ENCODE data around the gene ZNF146. TPM values are rescaled to one million over a fixed set of nuclear protein-coding genes. Genes with fewer than 3 reads are reported as not detected.

The ZNF146 gene
- total RNA-seq, 1 donor from 2014 or later, result 59.6 TPM

DNA sequence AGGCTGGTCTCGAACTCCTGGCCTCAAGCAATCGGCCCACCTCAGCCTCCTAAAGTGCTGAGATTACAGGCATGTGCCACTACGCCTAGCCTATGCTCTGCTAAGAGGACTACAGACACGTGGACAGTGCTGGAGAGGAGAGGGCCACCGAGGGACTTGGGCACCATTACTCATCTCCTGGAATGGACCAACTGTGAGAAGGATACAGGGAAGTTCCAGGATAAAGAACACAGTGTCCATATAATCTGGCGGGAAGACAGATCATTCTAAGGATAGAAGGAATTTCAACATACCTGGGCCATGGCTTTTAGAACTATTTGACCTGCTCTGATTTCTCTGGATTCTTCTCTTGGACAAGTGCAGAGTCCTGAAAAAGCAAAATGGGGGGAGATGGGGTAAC lies 13.2 kb upstream of the ZNF146 start:
- Mint-ChIP-seq H3K27me3 (ENCODE audit: unreplicated experiment) (peaks cover 1% of the 10 kb centered on the region), H3K4me3 (ENCODE audit: unreplicated experiment) (no peak overlapping the region), H3K4me1 (ENCODE audit: low read depth, unreplicated experiment) (no peaks in the 10 kb centered on the region), H3K9me3 (ENCODE audit: unreplicated experiment) (no peaks in the 10 kb centered on the region), H3K36me3 (ENCODE audit: unreplicated experiment) (peaks cover 4% of the 10 kb centered on the region), H3K27ac (ENCODE audit: unreplicated experiment) (no peak overlapping the region)
- DNase-seq, result no peak
- TF ChIP-seq, protein P1, sequence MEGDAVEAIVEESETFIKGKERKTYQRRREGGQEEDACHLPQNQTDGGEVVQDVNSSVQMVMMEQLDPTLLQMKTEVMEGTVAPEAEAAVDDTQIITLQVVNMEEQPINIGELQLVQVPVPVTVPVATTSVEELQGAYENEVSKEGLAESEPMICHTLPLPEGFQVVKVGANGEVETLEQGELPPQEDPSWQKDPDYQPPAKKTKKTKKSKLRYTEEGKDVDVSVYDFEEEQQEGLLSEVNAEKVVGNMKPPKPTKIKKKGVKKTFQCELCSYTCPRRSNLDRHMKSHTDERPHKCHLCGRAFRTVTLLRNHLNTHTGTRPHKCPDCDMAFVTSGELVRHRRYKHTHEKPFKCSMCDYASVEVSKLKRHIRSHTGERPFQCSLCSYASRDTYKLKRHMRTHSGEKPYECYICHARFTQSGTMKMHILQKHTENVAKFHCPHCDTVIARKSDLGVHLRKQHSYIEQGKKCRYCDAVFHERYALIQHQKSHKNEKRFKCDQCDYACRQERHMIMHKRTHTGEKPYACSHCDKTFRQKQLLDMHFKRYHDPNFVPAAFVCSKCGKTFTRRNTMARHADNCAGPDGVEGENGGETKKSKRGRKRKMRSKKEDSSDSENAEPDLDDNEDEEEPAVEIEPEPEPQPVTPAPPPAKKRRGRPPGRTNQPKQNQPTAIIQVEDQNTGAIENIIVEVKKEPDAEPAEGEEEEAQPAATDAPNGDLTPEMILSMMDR (IDR thresholded peaks at IDR 0.05; ENCODE audit: partially characterized antibody, unreplicated experiment), result no peak

DNA sequence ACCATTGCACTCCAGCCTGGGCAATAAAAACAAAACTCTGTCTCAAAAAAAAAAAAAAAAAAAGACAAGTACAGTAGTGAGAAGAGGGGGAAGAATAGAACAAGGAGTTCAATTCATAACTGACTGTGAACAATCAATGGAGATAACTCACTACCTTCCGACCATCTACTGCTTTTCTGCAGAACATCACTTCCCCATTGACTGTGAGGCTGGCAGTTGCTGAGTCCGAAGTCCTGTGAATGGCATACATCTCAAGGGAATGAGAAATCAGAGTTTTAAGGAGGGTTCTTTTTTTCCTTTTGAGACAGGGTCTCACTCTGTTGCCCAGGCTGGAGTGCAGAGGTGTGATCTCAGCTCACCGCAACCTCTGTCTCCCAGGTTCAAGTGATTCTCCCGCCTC lies 11.6 kb upstream of the ZNF146 start:
- peaks cover 1% of the 10 kb centered on the region for H3K27me3 Mint-ChIP-seq (ENCODE audit: unreplicated experiment)
- H3K4me3 Mint-ChIP-seq (ENCODE audit: unreplicated experiment), result no peak overlapping the region
- no peak for DNase-seq
- H3K4me1 Mint-ChIP-seq (ENCODE audit: low read depth, unreplicated experiment), result no peaks in the 10 kb centered on the region
- TF ChIP-seq, protein P1 (IDR thresholded peaks at IDR 0.05; ENCODE audit: partially characterized antibody, unreplicated experiment), result no peak
- H3K9me3 Mint-ChIP-seq (ENCODE audit: unreplicated experiment), result no peaks in the 10 kb centered on the region
- no peak overlapping the region for H3K27ac Mint-ChIP-seq (ENCODE audit: unreplicated experiment)
- H3K36me3 Mint-ChIP-seq (ENCODE audit: unreplicated experiment), result peaks cover 4% of the 10 kb centered on the region

DNA sequence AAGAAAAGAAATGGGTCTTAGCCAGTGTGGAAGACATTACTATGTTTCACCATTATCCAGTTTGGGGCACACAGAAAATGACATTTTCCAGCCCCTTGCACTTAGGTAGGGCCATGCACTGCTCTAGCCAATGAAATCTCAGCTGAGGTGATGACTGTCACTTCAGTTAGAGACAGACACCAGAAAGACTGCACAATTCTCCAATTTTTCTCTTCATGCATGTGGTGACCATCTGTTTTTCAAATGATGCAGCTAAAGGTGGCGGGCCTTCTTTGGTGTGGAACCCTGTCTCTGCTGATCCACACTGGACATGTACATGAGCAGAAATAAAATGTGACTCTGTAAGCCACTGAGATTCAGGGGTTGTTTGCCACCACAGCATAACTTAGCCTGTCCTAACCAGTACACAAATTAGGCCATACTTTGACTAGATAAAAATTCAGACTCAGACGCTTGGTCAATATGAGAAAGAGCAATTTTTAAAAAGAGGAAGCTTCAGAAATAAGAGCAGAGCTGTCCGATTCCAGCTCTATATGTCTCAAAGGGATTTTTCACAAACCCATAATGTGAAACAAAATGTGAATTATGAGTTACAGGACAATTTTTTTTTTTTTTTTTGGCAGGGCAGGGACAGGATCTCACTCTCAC lies 7.2 kb upstream of the ZNF146 start:
- Mint-ChIP-seq H3K4me3 (ENCODE audit: unreplicated experiment) (no peak overlapping the region), H3K36me3 (ENCODE audit: unreplicated experiment) (peaks cover 1% of the 10 kb centered on the region), H3K9me3 (ENCODE audit: unreplicated experiment) (no peaks in the 10 kb centered on the region), H3K4me1 (ENCODE audit: low read depth, unreplicated experiment) (no peaks in the 10 kb centered on the region), H3K27ac (ENCODE audit: unreplicated experiment) (no peak overlapping the region), H3K27me3 (ENCODE audit: unreplicated experiment) (no peaks in the 10 kb centered on the region)
- TF ChIP-seq, protein P1 (IDR thresholded peaks at IDR 0.05; ENCODE audit: partially characterized antibody, unreplicated experiment), result no peak
- DNase-seq, result no peak

DNA sequence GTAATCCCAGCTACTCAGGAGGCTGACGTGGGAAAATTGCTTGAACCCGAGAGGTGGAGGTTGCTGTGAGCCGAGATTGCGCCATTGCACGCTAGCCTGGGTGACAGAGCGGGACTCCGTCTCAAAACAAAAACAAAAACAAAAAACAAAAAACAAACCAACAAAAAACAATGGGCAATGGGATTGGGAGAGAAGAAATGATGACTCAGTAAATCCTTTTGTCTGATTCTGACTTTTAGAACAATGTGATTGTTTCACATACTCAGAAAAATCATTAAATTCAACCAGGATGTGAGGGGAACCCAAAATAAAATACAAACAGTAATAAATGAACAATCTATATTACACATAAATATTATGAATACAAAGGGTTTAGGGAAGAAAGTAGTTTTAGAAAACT lies 5.5 kb upstream of the ZNF146 start:
- Mint-ChIP-seq H3K36me3 (ENCODE audit: unreplicated experiment) (no peaks in the 10 kb centered on the region), H3K27ac (ENCODE audit: unreplicated experiment) (no peak overlapping the region), H3K4me3 (ENCODE audit: unreplicated experiment) (no peak overlapping the region), H3K4me1 (ENCODE audit: low read depth, unreplicated experiment) (no peaks in the 10 kb centered on the region), H3K9me3 (ENCODE audit: unreplicated experiment) (no peaks in the 10 kb centered on the region), H3K27me3 (ENCODE audit: unreplicated experiment) (no peaks in the 10 kb centered on the region)
- DNase-seq, result no peak
- TF ChIP-seq, protein P1 (IDR thresholded peaks at IDR 0.05; ENCODE audit: partially characterized antibody, unreplicated experiment), result no peak

DNA sequence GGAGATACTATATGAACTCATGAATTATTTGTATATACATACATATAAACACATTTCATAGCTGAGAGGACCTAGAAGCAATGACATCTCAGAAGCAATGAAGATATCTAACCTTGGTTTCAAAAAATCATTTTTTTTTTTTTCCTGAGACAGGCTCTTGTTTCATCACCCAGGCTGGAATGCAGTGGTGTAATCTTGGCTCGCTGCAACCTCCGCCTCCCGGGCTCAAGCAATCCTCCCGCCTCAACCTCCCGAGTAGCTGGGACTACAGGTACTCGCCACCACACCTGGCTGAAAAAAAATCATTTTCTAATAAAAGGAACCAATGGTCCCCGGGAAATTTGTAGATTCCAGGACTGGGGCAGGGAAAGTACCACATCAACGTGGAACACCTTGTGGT lies 4.4 kb upstream of the ZNF146 start:
- H3K4me1 Mint-ChIP-seq (ENCODE audit: low read depth, unreplicated experiment), result no peaks in the 10 kb centered on the region

More for the DNA sequence above, 4.4 kb upstream of the ZNF146 start:
- no peaks in the 10 kb centered on the region for H3K27me3 Mint-ChIP-seq (ENCODE audit: unreplicated experiment)
- no peaks in the 10 kb centered on the region for H3K9me3 Mint-ChIP-seq (ENCODE audit: unreplicated experiment)
- H3K4me3 Mint-ChIP-seq (ENCODE audit: unreplicated experiment), result no peak overlapping the region
- DNase-seq, result no peak
- TF ChIP-seq, protein P1 (IDR thresholded peaks at IDR 0.05; ENCODE audit: partially characterized antibody, unreplicated experiment), result no peak
- H3K36me3 Mint-ChIP-seq (ENCODE audit: unreplicated experiment), result no peaks in the 10 kb centered on the region
- no peak overlapping the region for H3K27ac Mint-ChIP-seq (ENCODE audit: unreplicated experiment)
